ENCODE data around the gene SLC7A4. TPM values are rescaled to one million over a fixed set of nuclear protein-coding genes. Genes with fewer than 3 reads are reported as not detected.
"Not testable (repeated sequence)": the region's sequence is repeated elsewhere in the genome, so short reads cannot be mapped to it uniquely, and the experiment has no call there.

SLC7A4 gene
- total RNA-seq, 1 donor from 2014 or later: 7.6 TPM

DNA sequence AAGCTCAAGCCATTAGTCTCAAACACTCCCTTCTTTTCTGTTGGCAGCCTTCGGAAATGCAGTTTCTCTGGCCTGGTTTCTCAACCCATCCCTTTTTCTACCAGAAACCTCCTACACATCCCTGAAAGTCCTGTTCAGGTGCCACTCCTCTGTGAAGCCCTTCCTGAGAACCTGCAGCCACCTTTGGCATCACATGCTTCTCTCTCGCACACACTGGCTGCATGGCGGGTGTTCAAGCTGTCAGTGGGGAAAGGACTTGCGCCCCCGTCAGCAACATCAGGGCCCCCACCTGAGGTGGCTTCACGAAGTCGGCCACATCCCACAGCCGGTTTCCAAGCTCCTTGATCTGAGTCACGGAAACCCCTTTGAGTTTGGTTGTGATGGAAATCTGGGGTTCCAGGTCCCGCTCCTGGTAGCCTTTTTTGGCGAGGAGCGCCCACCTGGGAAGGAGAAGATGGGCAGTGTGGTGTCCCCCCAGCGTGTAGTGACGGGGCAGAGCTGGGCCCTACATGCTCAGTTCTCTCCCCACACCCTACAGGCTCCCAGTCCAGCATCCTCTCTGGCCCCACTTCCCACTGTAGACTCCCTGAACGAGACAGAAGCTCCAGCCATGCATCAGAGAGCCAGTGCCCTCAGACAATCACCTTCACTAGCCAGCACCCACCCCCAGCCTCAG lies 11.6 kb upstream of the SLC7A4 start:
- DNase-seq (ENCODE audit: low spot score): no peak

GRCh38 chr22:21042978-21043859 lies 10.9 kb upstream of the SLC7A4 start:
- no peak for DNase-seq (ENCODE audit: low spot score)

DNA sequence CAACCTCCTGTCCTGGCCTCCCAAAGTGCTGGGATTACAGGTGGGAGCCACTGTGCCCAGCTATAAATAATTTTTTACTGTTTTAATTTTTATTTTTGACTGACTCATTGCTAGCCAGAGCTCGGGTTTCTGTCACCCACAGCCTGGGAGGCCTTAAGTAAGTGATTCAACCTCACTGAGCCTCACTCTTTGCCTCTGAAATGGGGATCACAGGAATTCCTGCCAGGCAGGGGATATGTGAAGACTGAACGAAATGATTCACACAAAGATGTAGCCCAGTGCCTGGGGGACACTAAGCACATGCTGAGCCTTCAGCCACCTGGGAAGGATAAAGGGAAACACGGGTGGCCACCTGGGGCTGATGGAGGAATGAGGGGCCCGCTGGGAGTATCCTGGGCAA lies 9.6 kb upstream of the SLC7A4 start:
- no peak for DNase-seq (ENCODE audit: low spot score)

DNA sequence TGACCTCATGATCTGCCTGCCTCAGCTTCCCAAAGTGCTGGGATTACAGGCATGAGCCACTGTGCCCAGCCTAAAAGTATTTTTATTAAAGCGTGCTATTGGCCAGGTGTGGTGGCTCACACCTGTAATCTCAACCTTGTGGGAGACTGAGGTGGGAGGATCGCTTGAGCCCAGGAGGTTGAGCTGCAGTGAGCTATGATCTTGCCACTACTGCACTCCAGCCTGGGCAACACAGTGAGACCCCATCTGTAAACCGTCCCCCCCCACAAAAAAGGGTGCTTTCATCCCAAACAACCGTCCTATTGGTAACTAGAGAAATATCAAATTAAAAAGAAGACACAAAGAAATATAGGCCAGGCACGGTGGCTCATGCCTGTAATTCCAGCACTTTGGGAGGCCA lies 6.8 kb upstream of the SLC7A4 start:
- not testable (repeated sequence) for DNase-seq (ENCODE audit: low spot score)

GRCh38 chr22:21038405-21038804 lies 6.0 kb upstream of the SLC7A4 start:
- DNase-seq (ENCODE audit: low spot score): no peak

- DNase-seq (ENCODE audit: low spot score): no peak
These were observed 2.6 kb upstream of the SLC7A4 start for GRCh38 chr22:21034989-21035388.

- DNase-seq (ENCODE audit: low spot score): no peak
These were observed 1.5 kb upstream of the SLC7A4 start for GRCh38 chr22:21033895-21034294.

GRCh38 chr22:21032868-21033688 lies 717 bp upstream of the SLC7A4 start:
- DNase-seq (ENCODE audit: low spot score): no peak

- no peak for DNase-seq (ENCODE audit: low spot score)
These were observed 770 bp downstream of the SLC7A4 start for GRCh38 chr22:21031545-21032036.

DNA sequence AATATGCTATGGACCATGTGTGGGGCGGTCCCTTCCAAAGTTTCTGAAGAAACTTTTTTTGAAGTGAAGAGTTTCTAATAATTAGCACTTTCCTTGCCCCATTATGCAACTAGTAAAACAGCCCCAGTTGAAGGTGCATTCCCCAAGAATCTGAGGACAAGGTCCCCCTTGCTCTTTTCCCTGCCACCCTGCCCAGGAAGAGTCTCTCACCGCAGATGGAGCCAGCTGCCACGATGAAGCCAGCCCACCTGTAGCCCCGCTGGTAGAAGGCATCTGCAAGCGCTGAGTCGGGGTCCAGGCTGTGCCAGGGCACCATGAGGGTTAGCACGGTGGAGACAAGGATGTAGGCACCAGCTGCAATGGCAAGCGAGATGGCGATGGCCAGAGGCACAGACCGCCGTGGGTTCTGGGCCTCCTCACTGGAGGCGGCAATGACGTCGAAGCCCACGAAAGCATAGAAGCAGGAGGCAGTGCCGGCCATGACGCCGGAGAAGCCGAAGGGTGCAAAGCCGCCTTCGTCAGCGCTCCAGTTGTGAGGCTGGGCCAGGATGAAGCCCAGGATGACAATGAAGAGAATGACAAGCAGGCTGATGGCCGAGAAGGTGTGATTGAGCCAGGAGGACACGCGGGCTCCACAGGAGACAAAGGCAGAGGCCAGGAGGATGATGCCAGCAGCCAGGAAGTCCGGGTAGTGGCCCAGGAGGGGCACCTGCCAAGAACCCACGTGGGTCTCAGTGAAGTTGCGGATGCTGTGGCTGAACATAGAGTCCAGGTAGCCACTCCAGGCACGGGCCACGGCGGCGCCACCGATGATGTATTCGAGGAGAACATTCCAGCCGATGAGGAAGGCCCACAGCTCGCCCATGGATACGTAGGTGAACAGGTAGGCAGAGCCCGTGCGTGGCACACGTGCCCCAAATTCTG lies 1.5 kb downstream of the SLC7A4 start:
- DNase-seq (ENCODE audit: low spot score): no peak

DNA sequence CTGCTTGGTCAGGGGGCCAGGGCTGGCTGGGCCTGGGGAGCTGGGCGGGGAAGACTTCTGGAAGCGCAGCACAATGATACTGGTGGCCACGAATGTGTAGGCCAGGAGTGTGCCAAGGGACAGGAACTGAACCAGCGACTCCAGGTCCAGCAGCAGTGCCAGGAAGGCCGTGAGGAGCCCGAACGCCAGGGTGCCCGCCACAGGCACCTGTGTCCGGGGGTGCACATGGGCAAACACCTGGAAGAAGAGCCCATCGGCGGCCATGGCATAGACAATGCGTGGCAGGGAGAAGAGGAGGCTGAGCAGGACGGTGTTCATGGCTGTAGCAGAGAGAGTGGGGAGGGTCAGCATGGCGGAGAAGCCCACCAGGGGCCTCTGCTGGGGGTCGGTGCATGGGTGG lies 2.3 kb downstream of the SLC7A4 start:
- DNase-seq (ENCODE audit: low spot score): no peak

DNA sequence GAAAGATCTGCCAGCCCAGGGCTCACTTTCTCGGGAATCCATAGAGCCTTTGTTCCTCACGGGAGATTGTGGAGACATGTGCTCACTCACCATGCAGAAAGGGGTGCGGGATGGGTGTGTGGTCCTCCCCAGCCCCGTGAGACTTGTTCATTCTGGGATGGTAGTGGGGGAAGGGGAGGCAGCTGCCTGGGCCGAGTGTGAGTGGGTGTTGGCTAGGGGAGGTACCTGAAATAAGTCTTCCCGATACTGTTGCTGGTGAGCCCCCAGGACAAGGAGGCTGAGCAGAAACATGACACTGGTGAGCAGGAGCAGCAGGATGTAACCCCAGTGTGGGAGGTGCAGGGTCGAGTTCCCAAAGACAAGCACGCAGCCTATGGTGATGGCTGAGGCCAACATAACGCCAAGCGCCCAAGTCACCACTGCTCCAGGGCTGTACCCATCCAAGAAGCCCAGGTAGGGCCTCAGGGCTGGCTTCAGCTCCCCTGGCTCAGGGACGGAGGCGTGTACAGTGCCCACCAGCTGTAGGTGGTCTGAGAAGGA lies 2.8 kb downstream of the SLC7A4 start:
- no peak for DNase-seq (ENCODE audit: low spot score)

DNA sequence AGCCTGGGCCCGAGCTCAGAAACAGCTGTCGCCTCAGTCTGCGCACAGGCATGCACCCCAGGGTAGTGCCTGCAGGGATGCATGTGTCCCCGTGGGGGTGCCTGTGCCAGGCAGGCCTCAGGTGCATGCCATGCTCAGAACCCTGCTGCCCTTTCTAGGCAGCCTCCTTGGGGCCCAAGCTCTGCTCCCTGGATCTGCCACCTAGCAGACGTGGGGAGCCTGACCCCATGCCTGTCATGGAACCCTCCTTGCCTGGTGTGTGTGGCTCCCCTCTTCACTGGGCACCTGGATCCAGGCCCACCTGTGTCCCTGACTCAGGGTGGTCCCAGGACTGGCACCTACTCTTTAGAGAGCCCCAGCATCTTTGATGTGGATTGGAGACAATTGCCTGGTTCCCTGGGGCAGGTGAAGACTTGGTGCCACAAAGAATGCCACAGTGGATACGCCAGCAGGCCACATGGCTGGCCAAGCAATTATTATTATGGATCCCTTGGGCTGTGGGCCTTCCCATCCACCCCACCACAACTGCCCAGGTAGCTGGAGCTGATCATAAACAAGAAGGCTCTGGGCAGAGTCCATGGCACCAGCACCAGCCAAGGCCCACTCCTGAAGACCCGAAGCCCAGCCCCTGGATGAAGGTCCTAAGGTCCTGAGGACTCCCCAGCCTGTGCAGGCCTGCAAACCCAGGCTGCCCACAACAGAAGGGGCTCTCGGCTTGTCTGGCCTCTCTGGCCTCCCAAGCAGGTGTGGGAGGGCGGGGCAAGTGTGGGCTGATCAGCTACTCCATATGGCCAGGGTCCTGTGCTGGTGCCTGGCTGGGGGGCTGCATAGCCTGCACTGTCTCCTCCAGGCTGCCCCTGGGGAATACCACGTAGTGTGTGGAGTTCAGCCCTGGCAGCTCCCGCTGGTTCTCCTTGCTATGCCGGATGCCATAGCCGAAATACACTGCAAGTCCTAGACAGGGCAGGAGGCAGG lies 3.8 kb downstream of the SLC7A4 start:
- no peak for DNase-seq (ENCODE audit: low spot score)

GRCh38 chr22:21026783-21027692 lies 5.3 kb downstream of the SLC7A4 start:
- DNase-seq (ENCODE audit: low spot score): no peak

DNA sequence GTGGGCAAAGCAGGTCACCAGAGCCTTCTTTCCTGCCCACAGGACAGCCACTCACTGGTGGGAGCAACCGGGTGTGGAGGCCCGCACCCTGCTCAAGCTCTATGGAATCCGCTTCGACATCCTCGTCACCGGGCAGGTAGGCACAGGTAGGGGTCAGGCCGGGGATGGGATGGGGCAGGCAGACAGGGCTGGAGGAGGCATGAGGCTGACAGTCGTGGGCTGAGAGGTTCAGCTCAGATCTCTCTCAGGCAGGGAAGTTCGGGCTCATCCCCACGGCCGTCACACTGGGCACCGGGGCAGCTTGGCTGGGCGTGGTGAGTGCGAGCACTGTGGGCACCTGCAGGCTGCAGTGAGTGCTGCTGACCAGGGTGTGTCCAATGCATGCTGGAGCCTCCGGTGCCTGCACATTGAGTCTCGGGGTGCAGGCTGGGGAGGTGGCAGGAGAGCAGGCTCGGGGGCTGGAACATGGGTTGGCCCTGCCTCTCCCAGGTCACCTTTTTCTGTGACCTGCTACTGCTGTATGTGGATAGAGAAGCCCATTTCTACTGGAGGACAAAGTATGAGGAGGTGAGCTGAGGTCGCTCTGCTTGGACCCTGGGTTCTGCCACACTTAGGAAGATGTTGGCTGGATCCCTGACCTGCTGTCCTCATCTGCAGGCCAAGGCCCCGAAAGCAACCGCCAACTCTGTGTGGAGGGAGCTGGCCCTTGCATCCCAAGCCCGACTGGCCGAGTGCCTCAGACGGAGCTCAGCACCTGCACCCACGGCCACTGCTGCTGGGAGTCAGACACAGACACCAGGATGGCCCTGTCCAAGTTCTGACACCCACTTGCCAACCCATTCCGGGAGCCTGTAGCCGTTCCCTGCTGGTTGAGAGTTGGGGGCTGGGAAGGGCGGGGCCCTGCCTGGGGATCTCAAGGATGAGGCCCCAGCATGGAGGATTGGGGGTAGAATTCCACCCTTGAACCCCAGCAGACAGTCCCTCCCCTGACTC lies 6.3 kb downstream of the SLC7A4 start:
- no peak for DNase-seq (ENCODE audit: low spot score)

DNA sequence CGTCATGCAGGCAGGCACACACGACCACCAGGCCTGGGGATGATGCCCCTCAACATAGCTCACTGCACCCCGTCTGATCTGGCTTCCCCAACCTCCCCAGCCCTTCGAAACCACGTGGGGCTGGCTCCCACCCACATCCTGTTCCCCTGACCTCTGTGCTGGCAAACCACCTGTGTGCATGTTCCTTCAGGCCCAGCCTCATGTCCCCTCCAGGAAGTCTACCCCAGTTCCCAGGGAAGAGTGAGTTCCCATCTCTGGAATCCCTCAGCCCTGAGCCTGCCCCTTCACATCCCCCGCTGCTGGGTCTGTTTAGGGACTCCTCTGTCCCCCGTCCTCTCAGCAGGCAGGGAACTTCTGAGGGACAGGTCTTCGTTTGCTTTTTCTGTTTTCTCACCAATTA lies 7.1 kb downstream of the SLC7A4 start:
- DNase-seq (ENCODE audit: low spot score): no peak
